ENCODE data around the gene N4BP2L2.

N4BP2L2 gene

GRCh38 chr13:32425158-32425557, 113.4 kb downstream of the N4BP2L2 start:
- DNase-seq = no peak

GRCh38 chr13:32423592-32423991, 115.0 kb downstream of the N4BP2L2 start:
- no peak for DNase-seq

GRCh38 chr13:32419862-32420261, 118.7 kb downstream of the N4BP2L2 start:
- DNase-seq = no peak

- DNase-seq = no peak
These were observed 120.6 kb downstream of the N4BP2L2 start for GRCh38 chr13:32417995-32418394.

- DNase-seq = no peak
These were observed 123.6 kb downstream of the N4BP2L2 start for GRCh38 chr13:32415019-32415418.

- DNase-seq = no peak
These were observed 124.0 kb downstream of the N4BP2L2 start for GRCh38 chr13:32414580-32414979.

- DNase-seq = no peak
These were observed 125.3 kb downstream of the N4BP2L2 start for GRCh38 chr13:32413284-32413683.

- DNase-seq = no peak
These were observed 128.8 kb downstream of the N4BP2L2 start for GRCh38 chr13:32409561-32410421.

- DNase-seq = no peak
These were observed 129.6 kb downstream of the N4BP2L2 start for GRCh38 chr13:32409001-32409313.

GRCh38 chr13:32408296-32409000, 130.1 kb downstream of the N4BP2L2 start:
- no peak for DNase-seq

GRCh38 chr13:32407854-32408253, 130.7 kb downstream of the N4BP2L2 start:
- DNase-seq = no peak

- DNase-seq = no peak
These were observed 135.5 kb downstream of the N4BP2L2 start for GRCh38 chr13:32403108-32403507.

- no peak for DNase-seq
These were observed 147.4 kb downstream of the N4BP2L2 start for GRCh38 chr13:32391101-32391619.

GRCh38 chr13:32390484-32390883, 148.1 kb downstream of the N4BP2L2 start:
- no peak for DNase-seq

- no peak for DNase-seq
These were observed 148.5 kb downstream of the N4BP2L2 start for GRCh38 chr13:32390048-32390447.

GRCh38 chr13:32385410-32385809, 153.2 kb downstream of the N4BP2L2 start:
- no peak for DNase-seq

- DNase-seq = no peak
These were observed 153.9 kb downstream of the N4BP2L2 start for GRCh38 chr13:32384702-32385101.

- no peak for DNase-seq
These were observed 154.6 kb downstream of the N4BP2L2 start for GRCh38 chr13:32383836-32384618.
